ENCODE measurements around the gene PRDX4.

- TF ChIP-seq RAD21 (IDR thresholded peaks at IDR 0.05) (no peak), SP1 (IDR thresholded peaks at IDR 0.05) (no peak), MAX (IDR thresholded peaks at IDR 0.05) (no peak), GABPA (IDR thresholded peaks at IDR 0.05 in 1 of 2, conservative IDR thresholded peaks at IDR 0.05 in 1 of 2) (no peak)
- TF ChIP-seq, protein P1, sequence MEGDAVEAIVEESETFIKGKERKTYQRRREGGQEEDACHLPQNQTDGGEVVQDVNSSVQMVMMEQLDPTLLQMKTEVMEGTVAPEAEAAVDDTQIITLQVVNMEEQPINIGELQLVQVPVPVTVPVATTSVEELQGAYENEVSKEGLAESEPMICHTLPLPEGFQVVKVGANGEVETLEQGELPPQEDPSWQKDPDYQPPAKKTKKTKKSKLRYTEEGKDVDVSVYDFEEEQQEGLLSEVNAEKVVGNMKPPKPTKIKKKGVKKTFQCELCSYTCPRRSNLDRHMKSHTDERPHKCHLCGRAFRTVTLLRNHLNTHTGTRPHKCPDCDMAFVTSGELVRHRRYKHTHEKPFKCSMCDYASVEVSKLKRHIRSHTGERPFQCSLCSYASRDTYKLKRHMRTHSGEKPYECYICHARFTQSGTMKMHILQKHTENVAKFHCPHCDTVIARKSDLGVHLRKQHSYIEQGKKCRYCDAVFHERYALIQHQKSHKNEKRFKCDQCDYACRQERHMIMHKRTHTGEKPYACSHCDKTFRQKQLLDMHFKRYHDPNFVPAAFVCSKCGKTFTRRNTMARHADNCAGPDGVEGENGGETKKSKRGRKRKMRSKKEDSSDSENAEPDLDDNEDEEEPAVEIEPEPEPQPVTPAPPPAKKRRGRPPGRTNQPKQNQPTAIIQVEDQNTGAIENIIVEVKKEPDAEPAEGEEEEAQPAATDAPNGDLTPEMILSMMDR (IDR thresholded peaks at IDR 0.05; ENCODE audit: low read depth, low read length, missing input control) = no peak
- TF ChIP-seq, protein P2, sequence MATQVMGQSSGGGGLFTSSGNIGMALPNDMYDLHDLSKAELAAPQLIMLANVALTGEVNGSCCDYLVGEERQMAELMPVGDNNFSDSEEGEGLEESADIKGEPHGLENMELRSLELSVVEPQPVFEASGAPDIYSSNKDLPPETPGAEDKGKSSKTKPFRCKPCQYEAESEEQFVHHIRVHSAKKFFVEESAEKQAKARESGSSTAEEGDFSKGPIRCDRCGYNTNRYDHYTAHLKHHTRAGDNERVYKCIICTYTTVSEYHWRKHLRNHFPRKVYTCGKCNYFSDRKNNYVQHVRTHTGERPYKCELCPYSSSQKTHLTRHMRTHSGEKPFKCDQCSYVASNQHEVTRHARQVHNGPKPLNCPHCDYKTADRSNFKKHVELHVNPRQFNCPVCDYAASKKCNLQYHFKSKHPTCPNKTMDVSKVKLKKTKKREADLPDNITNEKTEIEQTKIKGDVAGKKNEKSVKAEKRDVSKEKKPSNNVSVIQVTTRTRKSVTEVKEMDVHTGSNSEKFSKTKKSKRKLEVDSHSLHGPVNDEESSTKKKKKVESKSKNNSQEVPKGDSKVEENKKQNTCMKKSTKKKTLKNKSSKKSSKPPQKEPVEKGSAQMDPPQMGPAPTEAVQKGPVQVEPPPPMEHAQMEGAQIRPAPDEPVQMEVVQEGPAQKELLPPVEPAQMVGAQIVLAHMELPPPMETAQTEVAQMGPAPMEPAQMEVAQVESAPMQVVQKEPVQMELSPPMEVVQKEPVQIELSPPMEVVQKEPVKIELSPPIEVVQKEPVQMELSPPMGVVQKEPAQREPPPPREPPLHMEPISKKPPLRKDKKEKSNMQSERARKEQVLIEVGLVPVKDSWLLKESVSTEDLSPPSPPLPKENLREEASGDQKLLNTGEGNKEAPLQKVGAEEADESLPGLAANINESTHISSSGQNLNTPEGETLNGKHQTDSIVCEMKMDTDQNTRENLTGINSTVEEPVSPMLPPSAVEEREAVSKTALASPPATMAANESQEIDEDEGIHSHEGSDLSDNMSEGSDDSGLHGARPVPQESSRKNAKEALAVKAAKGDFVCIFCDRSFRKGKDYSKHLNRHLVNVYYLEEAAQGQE (IDR thresholded peaks at IDR 0.05) = no peak
Observed at GRCh38 chrX:23705235-23705634, 37.9 kb downstream of the PRDX4 start.
